H9 (cell line): ENCODE measurements around the gene TOR4A. TPM values are rescaled to one million over a fixed set of nuclear protein-coding genes. Genes with fewer than 3 reads are reported as not detected.

Experiments
- DNase-seq: peaks from one replicate; pipeline ENCODE4 v3.0.0-alpha.2; 2017
- H2AFZ ChIP-seq: one replicate; pipeline ENCODE4 v1.6.1; 2013; ENCODE audit warnings: mild to moderate bottlenecking, low read length, control low read depth, moderate library complexity
- H2AK5ac ChIP-seq: 2 replicates; pipeline ENCODE4 v1.6.1; 2013; ENCODE audit warnings: low read length, control low read depth, mixed read lengths; ENCODE audit not compliant: insufficient read length
- H2BK120ac ChIP-seq: one replicate; pipeline ENCODE4 v1.6.1; 2013; ENCODE audit warnings: low read depth, mild to moderate bottlenecking, low read length, control low read depth, inconsistent platforms; ENCODE audit not compliant: poor library complexity, severe bottlenecking
- H2BK12ac ChIP-seq: 2 replicates; pipeline ENCODE4 v1.6.1; 2013; ENCODE audit warnings: low read length, control low read depth, mixed read lengths, low read depth; ENCODE audit not compliant: insufficient read length
- H2BK15ac ChIP-seq: 2 replicates; pipeline ENCODE4 v1.6.1; 2013; ENCODE audit warnings: low read depth, low read length, control low read depth
- H2BK20ac ChIP-seq: one replicate; pipeline ENCODE4 v1.6.1; 2013; ENCODE audit warnings: low read depth, mild to moderate bottlenecking, low read length, control low read depth, inconsistent platforms; ENCODE audit not compliant: poor library complexity, severe bottlenecking
- H2BK5ac ChIP-seq: 2 replicates; pipeline ENCODE4 v1.6.1; 2013; ENCODE audit warnings: low read length, control low read depth, mixed read lengths; ENCODE audit not compliant: insufficient read length
- H3K14ac ChIP-seq: 2 replicates; pipeline ENCODE4 v1.6.1; 2013; ENCODE audit warnings: low read length, control low read depth; ENCODE audit not compliant: insufficient read depth
- H3K18ac ChIP-seq: 2 replicates; pipeline ENCODE4 v1.6.1; 2013; ENCODE audit warnings: low read depth, mild to moderate bottlenecking, mixed read lengths, low read length, control low read depth; ENCODE audit not compliant: insufficient read length
- H3K23ac ChIP-seq: 2 replicates; pipeline ENCODE4 v1.6.1; 2013; ENCODE audit warnings: low read length, control low read depth, mixed read lengths, low read depth; ENCODE audit not compliant: insufficient read length
- H3K23me2 ChIP-seq: 2 replicates; pipeline ENCODE4 v1.6.1; 2013; ENCODE audit warnings: low read depth, mild to moderate bottlenecking, mixed read lengths, low read length, control low read depth; ENCODE audit not compliant: insufficient read length, poor library complexity, severe bottlenecking
- H3K27ac ChIP-seq: 2 replicates; pipeline ENCODE4 v1.5.1; 2013; ENCODE audit warnings: low read length, control low read depth, mixed read lengths, low read depth; ENCODE audit not compliant: insufficient read length
- H3K27me3 ChIP-seq: 2 replicates; pipeline ENCODE4 v1.6.1; 2013; ENCODE audit warnings: low read length, control low read depth, inconsistent platforms; ENCODE audit not compliant: insufficient read depth
- H3K4ac ChIP-seq: 2 replicates; pipeline ENCODE4 v1.6.1; 2013; ENCODE audit warnings: low read depth, mild to moderate bottlenecking, control low read depth, inconsistent platforms, low read length, moderate library complexity
- H3K4me1 ChIP-seq: 2 replicates; pipeline ENCODE4 v1.6.1; 2013; ENCODE audit warnings: low read length, control low read depth, inconsistent platforms; ENCODE audit not compliant: insufficient read depth
- H3K4me2 ChIP-seq: 2 replicates; pipeline ENCODE4 v1.6.1; 2013; ENCODE audit warnings: low read length, control low read depth, mixed read lengths; ENCODE audit not compliant: insufficient read length, insufficient read depth
- H3K56ac ChIP-seq: 2 replicates; pipeline ENCODE4 v1.6.1; 2013; ENCODE audit warnings: low read depth, mild to moderate bottlenecking, mixed read lengths, low read length, control low read depth; ENCODE audit not compliant: insufficient read length
- H3K79me1 ChIP-seq: 2 replicates; pipeline ENCODE4 v1.6.1; 2013; ENCODE audit warnings: low read depth, mild to moderate bottlenecking, moderate library complexity, low read length, control low read depth, inconsistent platforms; ENCODE audit not compliant: insufficient read depth, poor library complexity, severe bottlenecking
- H3K79me2 ChIP-seq: 2 replicates; pipeline ENCODE4 v1.6.1; 2013; ENCODE audit warnings: low read length, control low read depth, inconsistent platforms; ENCODE audit not compliant: insufficient read depth
- H3K9ac ChIP-seq: 2 replicates; pipeline ENCODE4 v1.6.1; 2013; ENCODE audit warnings: low read length, control low read depth, mixed read lengths; ENCODE audit not compliant: insufficient read length; ENCODE audit errors: extremely low read depth
- H3K9me3 ChIP-seq: one replicate; pipeline ENCODE4 v1.6.1; 2013; ENCODE audit warnings: low read depth, low read length, inconsistent platforms; ENCODE audit not compliant: control insufficient read depth
- H3T11ph ChIP-seq: one replicate; pipeline ENCODE4 v1.6.1; 2013; ENCODE audit warnings: mild to moderate bottlenecking, low read length, control low read depth, inconsistent platforms
- H4K20me1 ChIP-seq: one replicate; pipeline ENCODE4 v1.6.1; 2013; ENCODE audit not compliant: control insufficient read depth, insufficient read length, insufficient read depth
- H4K5ac ChIP-seq: 2 replicates; pipeline ENCODE4 v1.6.1; 2013; ENCODE audit warnings: low read depth, mild to moderate bottlenecking, mixed read lengths, low read length, control low read depth; ENCODE audit not compliant: insufficient read length
- H4K8ac ChIP-seq: replicated peaks from 2 replicates; pipeline ENCODE4 v1.6.1; 2013; ENCODE audit warnings: low read length, control low read depth, mixed read lengths, low read depth; ENCODE audit not compliant: insufficient read length
- H4K91ac ChIP-seq: 2 replicates; pipeline ENCODE4 v1.6.1; 2013; ENCODE audit warnings: low read depth, mild to moderate bottlenecking, moderate library complexity, mixed read lengths, low read length, control low read depth; ENCODE audit not compliant: insufficient read length
- H3K27ac Mint-ChIP-seq, 3 experiments: 2 replicates in 2 of 3; 3 replicates in 1 of 3; pipeline ENCODE4 v1.8.0; 2020 to 2021; ENCODE audit warnings: mixed read lengths in 3 of 3, mild to moderate bottlenecking in 1 of 3, moderate library complexity in 1 of 3
- H3K27me3 Mint-ChIP-seq: 2 replicates; pipeline ENCODE4 v1.8.0; 2021; ENCODE audit warnings: low read depth, mild to moderate bottlenecking, moderate library complexity, mixed read lengths
- H3K36me3 Mint-ChIP-seq, 3 experiments: 2 replicates in 2 of 3; 3 replicates in 1 of 3; pipeline ENCODE4 v1.8.0; 2020 to 2021; ENCODE audit warnings: low read depth in 3 of 3, mixed read lengths in 3 of 3; ENCODE audit not compliant: insufficient read depth in 1 of 3
- H3K4me1 Mint-ChIP-seq, 2 experiments: 2 replicates each; pipeline ENCODE4 v1.8.0; 2020; ENCODE audit warnings: mixed read lengths in 2 of 2
- H3K4me3 Mint-ChIP-seq, 2 experiments: 2 replicates in 1 of 2; 3 replicates in 1 of 2; pipeline ENCODE4 v1.8.0; 2020 to 2021; ENCODE audit warnings: mild to moderate bottlenecking in 2 of 2, mixed read lengths in 2 of 2, moderate library complexity in 1 of 2
- H3K9me3 Mint-ChIP-seq, 2 experiments: 2 replicates in 1 of 2; 3 replicates in 1 of 2; pipeline ENCODE4 v1.8.0; 2020; ENCODE audit warnings: mild to moderate bottlenecking in 2 of 2, mixed read lengths in 2 of 2, moderate library complexity in 1 of 2
- WGBS: extraction: QIAGEN DNeasy Blood & Tissue Kit; methylation state at CpG from one replicate; pipeline ENCODE4 v1.1.7; 2013; ENCODE audit warnings: missing lambda C conversion rate, low lambda C conversion rate, mixed read lengths; ENCODE audit not compliant: insufficient read length; ENCODE audit errors: extremely low coverage; 5-methylcytosine and 5-hydroxymethylcytosine counted together
- total RNA-seq: library from RNA; stranded (reverse); gene quantifications from 2 replicates; pipeline ENCODE4 v1.2.1, GENCODE V29; 2021
- TF ChIP-seq, protein P1 (sequence below): fragments of 200-600 bp; sonication (generic); conservative IDR thresholded peaks from 3 replicates; pipeline ENCODE4 v1.8.0; 2021; ENCODE audit warnings: antibody characterized with exemption, mild to moderate bottlenecking

TOR4A gene
- total RNA-seq, 1 experiment from 2014 or later, result 6.2 TPM

DNA sequence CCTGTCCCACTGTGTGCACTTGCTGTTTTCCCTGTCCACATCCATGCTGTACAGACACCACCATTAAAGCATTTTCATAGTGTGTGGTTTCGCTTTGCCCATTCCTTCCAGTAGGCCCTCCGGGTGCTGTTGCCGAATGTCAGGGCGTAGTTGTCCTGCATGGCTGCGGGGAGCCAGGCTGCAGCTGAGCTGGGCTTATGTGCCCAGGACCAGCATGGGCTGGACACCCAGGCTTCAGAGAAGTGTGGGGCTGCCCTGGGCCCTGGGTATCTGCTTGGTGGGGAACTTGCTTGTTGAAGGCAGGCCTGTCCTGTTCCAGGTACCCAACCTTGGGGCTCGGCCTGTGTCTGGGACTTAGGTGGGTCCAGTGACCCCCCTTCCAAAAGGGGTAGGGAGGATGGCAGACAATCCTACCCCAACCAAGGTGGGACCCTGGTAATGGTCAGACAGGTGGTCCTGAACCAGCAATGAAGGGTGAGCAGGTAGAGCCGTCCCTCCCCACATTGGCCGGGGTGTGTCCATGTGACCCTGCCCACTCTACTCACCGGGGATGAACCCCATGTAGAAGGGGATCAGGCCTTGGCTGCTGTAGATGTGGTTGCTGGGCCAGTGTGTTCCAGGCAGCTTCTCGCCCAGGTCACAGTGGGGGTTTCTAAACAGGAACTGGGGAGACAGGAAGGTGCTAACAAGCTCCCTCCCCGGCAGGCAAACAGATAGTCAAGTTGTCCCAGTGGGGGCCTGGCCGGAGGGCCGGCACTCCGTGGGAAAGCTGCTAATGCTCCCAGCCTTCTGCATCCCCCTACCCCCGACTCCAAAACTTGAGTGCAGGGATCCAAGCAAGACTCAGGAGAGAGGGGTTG is 33.7 kb upstream of the TOR4A start:
- TF ChIP-seq, protein P1, sequence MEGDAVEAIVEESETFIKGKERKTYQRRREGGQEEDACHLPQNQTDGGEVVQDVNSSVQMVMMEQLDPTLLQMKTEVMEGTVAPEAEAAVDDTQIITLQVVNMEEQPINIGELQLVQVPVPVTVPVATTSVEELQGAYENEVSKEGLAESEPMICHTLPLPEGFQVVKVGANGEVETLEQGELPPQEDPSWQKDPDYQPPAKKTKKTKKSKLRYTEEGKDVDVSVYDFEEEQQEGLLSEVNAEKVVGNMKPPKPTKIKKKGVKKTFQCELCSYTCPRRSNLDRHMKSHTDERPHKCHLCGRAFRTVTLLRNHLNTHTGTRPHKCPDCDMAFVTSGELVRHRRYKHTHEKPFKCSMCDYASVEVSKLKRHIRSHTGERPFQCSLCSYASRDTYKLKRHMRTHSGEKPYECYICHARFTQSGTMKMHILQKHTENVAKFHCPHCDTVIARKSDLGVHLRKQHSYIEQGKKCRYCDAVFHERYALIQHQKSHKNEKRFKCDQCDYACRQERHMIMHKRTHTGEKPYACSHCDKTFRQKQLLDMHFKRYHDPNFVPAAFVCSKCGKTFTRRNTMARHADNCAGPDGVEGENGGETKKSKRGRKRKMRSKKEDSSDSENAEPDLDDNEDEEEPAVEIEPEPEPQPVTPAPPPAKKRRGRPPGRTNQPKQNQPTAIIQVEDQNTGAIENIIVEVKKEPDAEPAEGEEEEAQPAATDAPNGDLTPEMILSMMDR, result no peak
- no peak overlapping the region for H2BK20ac ChIP-seq
- no peak overlapping the region for H4K91ac ChIP-seq
- H2AK5ac ChIP-seq, result no peak overlapping the region
- Mint-ChIP-seq H3K9me3 (no peaks in the 10 kb centered on the region; a peak in 2 of 5 replicates), H3K36me3 (peaks cover 19 to 26% (median 23%) of the 10 kb centered on the region in 3 experiments), H3K4me3 (peak overlapping the region; percentile 77 to 86; a peak in 4 of 5 replicates), H3K4me1 (peaks cover 21 to 30% of the 10 kb centered on the region in 2 experiments), H3K27me3 (peaks cover 26% of the 10 kb centered on the region), H3K27ac (peak overlapping the region; percentile 39 to 80 (median 79); a peak in 5 of 7 replicates)
- H4K20me1 ChIP-seq, result peaks cover 3% of the 10 kb centered on the region
- H2BK15ac ChIP-seq, result no peak overlapping the region
- H3K79me2 ChIP-seq, result no peaks in the 10 kb centered on the region
- H4K8ac ChIP-seq, result no peak overlapping the region
- H3K56ac ChIP-seq, result no peak overlapping the region
- DNase-seq, result no peak
- H3K4me2 ChIP-seq, result no peak overlapping the region
- H3K23me2 ChIP-seq, result peaks cover 12% of the 10 kb centered on the region
- no peak overlapping the region for H2BK5ac ChIP-seq
- no peak overlapping the region for H3K4ac ChIP-seq
- no peaks in the 10 kb centered on the region for H3K79me1 ChIP-seq
- WGBS, result no CpG with 5 or more reads among the region's 15 CpGs
- no peak overlapping the region for H2BK120ac ChIP-seq
- H3K27me3 ChIP-seq, result no peaks in the 10 kb centered on the region
- H4K5ac ChIP-seq, result no peak overlapping the region
- no peak overlapping the region for H3K9ac ChIP-seq
- no peak overlapping the region for H3K14ac ChIP-seq
- H3K4me1 ChIP-seq, result no peaks in the 10 kb centered on the region; the same call in 1 of the 2 replicates
- H3T11ph ChIP-seq, result no peak overlapping the region
- no peak overlapping the region for H2BK12ac ChIP-seq
- H3K27ac ChIP-seq, result no peak overlapping the region
- no peaks in the 10 kb centered on the region for H3K9me3 ChIP-seq
- H2AFZ ChIP-seq, result no peak overlapping the region
- H3K18ac ChIP-seq, result no peak overlapping the region
- H3K23ac ChIP-seq, result no peak overlapping the region
